Left lung (tissue), 10 donors: ENCODE results near the gene CLCA1. TPM values are rescaled to one million over a fixed set of nuclear protein-coding genes. Genes with fewer than 3 reads are reported as not detected.
A peak's percentile ranks its signal among the peaks of the same experiment; 100 is the strongest.

ENCODE experiments used
- ATAC-seq: fragments of 200-7000 bp; cut with Tn5 transposase; one replicate; pipeline ENCODE4 v1.9.1; 2020; ENCODE audit warnings: moderate library complexity
- DNase-seq, 4 donors: peaks; one replicate each; pipeline ENCODE4 v3.0.0-alpha.2; 2013 to 2020
- H3K27ac ChIP-seq, 2 donors: fragments of 200-600 bp; sonication (generic) in 1 of 2; one replicate each; pipeline versions ENCODE4 v1.5.0 to v1.8.0; 2020 to 2021
- H3K27me3 ChIP-seq, 2 donors: fragments of 200-600 bp; sonication (generic) in 1 of 2; one replicate each; pipeline versions ENCODE4 v1.5.0 to v1.8.0; 2020 to 2021
- H3K36me3 ChIP-seq, 2 donors: fragments of 200-600 bp; sonication (generic) in 1 of 2; one replicate each; pipeline versions ENCODE4 v1.5.0 to v1.8.0; 2020 to 2021
- H3K4me1 ChIP-seq, 2 donors: fragments of 200-600 bp; one replicate each; pipeline ENCODE4 v1.8.0; 2021
- H3K4me3 ChIP-seq, 2 donors: fragments of 200-600 bp; sonication (generic) in 1 of 2; one replicate each; pipeline versions ENCODE4 v1.5.0 to v1.8.0; 2020 to 2021; ENCODE audit warnings: mild to moderate bottlenecking in 1 of 2
- H3K9me3 ChIP-seq, 2 donors: fragments of 200-600 bp; sonication (generic) in 1 of 2; one replicate each; pipeline versions ENCODE4 v1.5.0 to v1.8.0; 2020 to 2021
- intact Hi-C, 2 donors: fragments of 100-400 bp; cut with DNase I; formaldehyde crosslinking; loops; one replicate each; pipeline versions ENCODE4 v1.11.2 to v1.14.2; 2022
- polyA plus RNA-seq, 6 donors: library from polyadenylated mRNA; unstranded; fragments of 120-200 nt; gene quantifications; one replicate each; pipeline ENCODE4 v1.2.1, GENCODE V29; 2013; ENCODE audit not compliant: insufficient read length in 6 of 6
- total RNA-seq, 2 donors: library from RNA; stranded (reverse); fragmentation: NEBNext Ultra II Directional; extraction: Animal tissue kit (Norgen Biotek cat#: 25700); gene quantifications; one replicate each; pipeline ENCODE4 v1.2.1, GENCODE V29; 2021
- TF ChIP-seq, protein P1 (sequence below), 2 donors: fragments of 200-600 bp; sonication (generic) in 1 of 2; IDR thresholded peaks; one replicate each; pipeline versions ENCODE4 v1.5.0 to v1.8.0; 2021; ENCODE audit warnings: antibody characterized with exemption in 2 of 2
- donor health status: DM: no; HTN: yes; CAD: no.
- donor health status: DM: no; HTN: no; CAD: no.

Gene CLCA1
- total and polyA plus RNA-seq, 8 donors = not detected

DNA sequence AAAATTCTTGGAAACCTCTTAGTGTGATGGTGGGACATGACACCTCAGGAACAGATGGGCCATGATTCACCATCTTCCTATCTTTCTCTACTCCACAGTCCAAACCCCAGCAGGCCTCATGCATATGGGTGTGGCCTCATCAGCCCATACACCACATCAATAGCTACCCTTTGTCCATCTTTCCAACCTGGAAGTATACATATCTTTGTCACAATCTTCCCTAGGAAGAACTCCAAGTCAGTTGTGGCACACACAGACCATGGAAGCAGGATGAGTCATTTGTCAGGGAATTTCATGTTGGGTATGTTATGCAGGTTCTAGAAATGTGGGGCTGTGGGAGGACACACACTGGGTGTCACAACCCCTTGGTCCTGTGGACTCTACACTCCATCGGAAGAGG, 47.6 kb downstream of the CLCA1 start:
- DNase-seq (no peak), ATAC-seq (no peak)
- TF ChIP-seq, protein P1, sequence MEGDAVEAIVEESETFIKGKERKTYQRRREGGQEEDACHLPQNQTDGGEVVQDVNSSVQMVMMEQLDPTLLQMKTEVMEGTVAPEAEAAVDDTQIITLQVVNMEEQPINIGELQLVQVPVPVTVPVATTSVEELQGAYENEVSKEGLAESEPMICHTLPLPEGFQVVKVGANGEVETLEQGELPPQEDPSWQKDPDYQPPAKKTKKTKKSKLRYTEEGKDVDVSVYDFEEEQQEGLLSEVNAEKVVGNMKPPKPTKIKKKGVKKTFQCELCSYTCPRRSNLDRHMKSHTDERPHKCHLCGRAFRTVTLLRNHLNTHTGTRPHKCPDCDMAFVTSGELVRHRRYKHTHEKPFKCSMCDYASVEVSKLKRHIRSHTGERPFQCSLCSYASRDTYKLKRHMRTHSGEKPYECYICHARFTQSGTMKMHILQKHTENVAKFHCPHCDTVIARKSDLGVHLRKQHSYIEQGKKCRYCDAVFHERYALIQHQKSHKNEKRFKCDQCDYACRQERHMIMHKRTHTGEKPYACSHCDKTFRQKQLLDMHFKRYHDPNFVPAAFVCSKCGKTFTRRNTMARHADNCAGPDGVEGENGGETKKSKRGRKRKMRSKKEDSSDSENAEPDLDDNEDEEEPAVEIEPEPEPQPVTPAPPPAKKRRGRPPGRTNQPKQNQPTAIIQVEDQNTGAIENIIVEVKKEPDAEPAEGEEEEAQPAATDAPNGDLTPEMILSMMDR (IDR thresholded peaks at IDR 0.05) = no peak
- Histone ChIP-seq H3K9me3 (no peaks in the 10 kb centered on the region), H3K4me1 (no peaks in the 10 kb centered on the region), H3K4me3 (no peak overlapping the region), H3K27ac (no peak overlapping the region), H3K27me3 (no peaks in the 10 kb centered on the region), H3K36me3 (no peaks in the 10 kb centered on the region)
- intact Hi-C loops = no loop called here

DNA sequence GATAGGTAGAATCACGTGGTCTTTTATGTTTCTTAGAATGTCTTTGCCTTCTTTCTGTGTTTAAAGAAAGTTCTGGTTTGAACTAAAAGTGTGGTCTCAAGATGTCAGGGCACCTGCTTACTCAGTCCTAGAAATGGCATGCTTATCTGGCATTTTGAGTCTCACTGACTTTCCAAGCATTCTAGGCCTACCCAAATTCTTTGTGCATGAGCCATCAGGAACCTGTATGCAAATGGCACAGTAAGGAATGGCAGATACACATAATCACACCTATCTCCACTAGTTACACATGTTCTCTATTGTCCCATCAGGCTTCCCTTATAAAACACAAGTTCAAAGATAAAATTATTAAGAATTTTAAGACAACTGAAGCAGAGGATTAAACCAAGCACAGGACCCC, 48.6 kb downstream of the CLCA1 start:
- H3K4me1 ChIP-seq = no peaks in the 10 kb centered on the region
- ATAC-seq (peak; percentile 90), DNase-seq (no peak)
- H3K27me3 ChIP-seq = no peaks in the 10 kb centered on the region
- intact Hi-C loops = no loop called here
- H3K36me3 ChIP-seq = no peaks in the 10 kb centered on the region
- H3K4me3 ChIP-seq = no peak overlapping the region
- H3K9me3 ChIP-seq = no peaks in the 10 kb centered on the region
- TF ChIP-seq, protein P1 (IDR thresholded peaks at IDR 0.05) = no peak
- H3K27ac ChIP-seq = no peak overlapping the region

DNA sequence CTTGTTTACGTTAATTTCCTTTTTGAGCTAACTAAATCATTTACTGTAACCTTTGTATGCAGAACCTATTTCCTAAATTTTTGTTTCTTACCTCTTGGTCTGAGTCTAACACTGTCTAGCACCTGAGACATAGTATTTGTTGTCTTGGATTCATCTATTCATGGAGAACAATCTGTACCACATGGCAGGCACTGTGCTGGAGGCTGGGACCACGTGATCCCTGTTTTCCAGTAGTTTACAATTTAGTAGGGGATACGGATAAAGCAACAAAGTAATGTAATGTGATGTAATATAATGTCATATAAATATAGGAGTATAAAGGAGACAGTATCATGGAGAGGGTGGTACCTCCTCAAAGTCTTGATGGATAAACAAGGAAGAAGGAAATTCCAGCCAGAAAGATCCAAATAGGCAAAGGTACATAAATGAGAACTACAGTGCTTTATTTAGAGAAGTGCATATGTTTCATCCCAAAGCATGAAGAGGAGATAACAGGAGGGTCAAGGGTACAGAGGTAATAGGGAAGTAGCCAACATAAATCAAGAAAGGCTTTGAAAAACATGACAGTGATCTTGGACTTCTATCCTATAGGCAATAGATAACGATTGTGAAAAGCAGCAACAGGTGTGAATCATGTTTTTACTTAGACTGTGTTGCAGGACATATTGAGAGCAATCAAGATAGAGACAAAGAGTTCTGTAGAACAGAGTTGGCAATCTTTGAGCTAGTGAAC, 52.2 kb downstream of the CLCA1 start:
- TF ChIP-seq, protein P1 (IDR thresholded peaks at IDR 0.05) = no peak
- Histone ChIP-seq H3K9me3 (peaks cover 0 to 6% of the 10 kb centered on the region in 2 donors), H3K27ac (no peak overlapping the region), H3K4me1 (no peaks in the 10 kb centered on the region), H3K4me3 (no peak overlapping the region), H3K36me3 (no peaks in the 10 kb centered on the region), H3K27me3 (no peaks in the 10 kb centered on the region)
- no peak for ATAC-seq
- DNase-seq = no peak
- intact Hi-C loops = no loop called here

DNA sequence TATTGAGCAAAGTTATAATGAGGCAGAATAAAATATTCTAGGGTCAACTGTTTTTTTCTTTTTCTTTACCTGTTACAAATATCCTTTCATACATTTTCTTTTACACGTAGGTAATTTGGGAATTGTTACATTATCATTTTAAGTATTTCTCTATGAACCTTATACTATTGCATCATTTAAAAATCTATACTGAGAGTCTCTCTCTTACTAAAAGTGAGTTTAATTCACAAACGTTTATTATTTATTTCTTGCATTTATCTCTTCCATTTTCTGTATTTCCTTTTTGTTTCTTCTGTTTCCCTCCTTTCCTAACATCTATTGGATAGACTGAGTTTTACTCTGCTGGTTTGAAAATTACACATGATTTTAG, 52.8 kb downstream of the CLCA1 start:
- TF ChIP-seq, protein P1 (IDR thresholded peaks at IDR 0.05) = no peak
- Histone ChIP-seq H3K9me3 (peaks cover 0 to 6% of the 10 kb centered on the region in 2 donors), H3K27me3 (no peaks in the 10 kb centered on the region), H3K4me3 (no peak overlapping the region), H3K4me1 (no peaks in the 10 kb centered on the region), H3K27ac (no peak overlapping the region), H3K36me3 (no peaks in the 10 kb centered on the region)
- ATAC-seq (no peak), DNase-seq (no peak)
- intact Hi-C loops = no loop called here

DNA sequence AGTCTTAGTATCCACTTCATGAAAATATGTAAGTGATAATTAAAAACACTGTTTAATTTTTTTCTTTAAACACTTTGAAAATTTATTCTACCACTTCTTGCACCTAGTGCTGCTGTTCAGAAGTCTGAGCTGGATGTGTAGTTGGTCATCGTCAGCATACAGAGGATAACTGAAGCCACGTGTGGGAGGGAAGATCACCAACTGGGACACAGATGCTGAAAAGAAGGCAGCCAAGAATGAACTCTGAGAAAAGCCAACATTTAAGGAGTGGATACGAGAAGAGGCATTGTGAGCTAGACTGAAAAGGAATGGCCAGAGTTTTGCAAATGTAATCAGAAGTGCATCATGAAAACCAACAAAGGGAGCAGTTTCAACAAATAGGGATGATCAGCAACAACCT, 53.5 kb downstream of the CLCA1 start:
- no peaks in the 10 kb centered on the region for H3K4me1 ChIP-seq
- intact Hi-C loops = no loop called here
- H3K27me3 ChIP-seq = no peaks in the 10 kb centered on the region
- H3K4me3 ChIP-seq = no peak overlapping the region
- H3K27ac ChIP-seq = no peak overlapping the region
- TF ChIP-seq, protein P1 (IDR thresholded peaks at IDR 0.05) = no peak
- no peaks in the 10 kb centered on the region for H3K36me3 ChIP-seq
- DNase-seq (no peak), ATAC-seq (no peak)
- peaks cover 0 to 6% of the 10 kb centered on the region in 2 donors for H3K9me3 ChIP-seq
